Breast epithelium (tissue), 4 donors: Measurements from ENCODE around the gene ANKMY1. TPM values are rescaled to one million over a fixed set of nuclear protein-coding genes. Genes with fewer than 3 reads are reported as not detected.

Experiments used
- DNase-seq, 2 donors: peaks; one replicate each; pipeline ENCODE4 v3.0.0-alpha.2; 2019; ENCODE audit warnings: low spot score in 2 of 2
- H3K27ac ChIP-seq, 2 donors: fragments of 200-600 bp; sonication (generic) in 1 of 2; one replicate each; pipeline ENCODE4 v1.5.1; 2016 to 2019; ENCODE audit warnings: mild to moderate bottlenecking in 1 of 2
- H3K27me3 ChIP-seq, 2 donors: fragments of 200-600 bp; sonication (generic) in 1 of 2; one replicate each; pipeline versions ENCODE4 v1.5.1 to v1.6.0; 2017 to 2019; ENCODE audit warnings: control low read depth in 1 of 2, mild to moderate bottlenecking in 1 of 2
- H3K36me3 ChIP-seq: fragments of 200-600 bp; one replicate; pipeline ENCODE4 v1.5.1; 2019
- H3K4me1 ChIP-seq, 2 donors: fragments of 200-600 bp; sonication (generic); one replicate each; pipeline ENCODE4 v1.5.1; 2016 to 2019; ENCODE audit warnings: control low read depth in 1 of 2
- H3K4me3 ChIP-seq, 3 donors: fragments of 200-600 bp; sonication (generic); 1 replicate in 2 of 3; 2 replicates in 1 of 3; pipeline ENCODE4 v1.5.1; 2016 to 2019; ENCODE audit warnings: mild to moderate bottlenecking in 3 of 3, moderate library complexity in 2 of 3
- H3K9me3 ChIP-seq, 2 donors: fragments of 200-600 bp; sonication (generic) in 1 of 2; one replicate each; pipeline ENCODE4 v1.5.1; 2016 to 2019; ENCODE audit warnings: control low read depth in 1 of 2
- POLR2A ChIP-seq: fragments of 450-650 bp; IDR thresholded peaks from one replicate; pipeline ENCODE4 v1.6.1; 2016; ENCODE audit warnings: antibody characterized with exemption, mild to moderate bottlenecking, moderate library complexity
- POLR2AphosphoS5 ChIP-seq, 3 donors: sonication (generic); formaldehyde crosslinking; IDR thresholded peaks; one replicate each; pipeline ENCODE4 v1.6.1; 2017; ENCODE audit warnings: antibody characterized with exemption in 3 of 3
- intact Hi-C: fragments of 100-400 bp; cut with DNase I; formaldehyde crosslinking; loops from one replicate; pipeline ENCODE4 v1.15.1; 2023; ENCODE audit warnings: low total_unique reads
- total RNA-seq, 3 donors: library from RNA; depleted of rRNA; stranded (reverse); fragments of >200 nt; gene quantifications; one replicate each; pipeline ENCODE4 v1.1.0, GENCODE V29; 2016
- TF ChIP-seq, protein P1 (sequence below), 3 donors: fragments of 450-650 bp; IDR thresholded peaks; one replicate each; pipeline ENCODE4 v1.5.1; 2016 to 2017; ENCODE audit warnings: antibody characterized with exemption in 3 of 3, mild to moderate bottlenecking in 3 of 3, moderate library complexity in 3 of 3

Gene ANKMY1
- total RNA-seq, 3 donors from 2014 or later = 13.0 to 32.8 (median 19.0) TPM

DNA sequence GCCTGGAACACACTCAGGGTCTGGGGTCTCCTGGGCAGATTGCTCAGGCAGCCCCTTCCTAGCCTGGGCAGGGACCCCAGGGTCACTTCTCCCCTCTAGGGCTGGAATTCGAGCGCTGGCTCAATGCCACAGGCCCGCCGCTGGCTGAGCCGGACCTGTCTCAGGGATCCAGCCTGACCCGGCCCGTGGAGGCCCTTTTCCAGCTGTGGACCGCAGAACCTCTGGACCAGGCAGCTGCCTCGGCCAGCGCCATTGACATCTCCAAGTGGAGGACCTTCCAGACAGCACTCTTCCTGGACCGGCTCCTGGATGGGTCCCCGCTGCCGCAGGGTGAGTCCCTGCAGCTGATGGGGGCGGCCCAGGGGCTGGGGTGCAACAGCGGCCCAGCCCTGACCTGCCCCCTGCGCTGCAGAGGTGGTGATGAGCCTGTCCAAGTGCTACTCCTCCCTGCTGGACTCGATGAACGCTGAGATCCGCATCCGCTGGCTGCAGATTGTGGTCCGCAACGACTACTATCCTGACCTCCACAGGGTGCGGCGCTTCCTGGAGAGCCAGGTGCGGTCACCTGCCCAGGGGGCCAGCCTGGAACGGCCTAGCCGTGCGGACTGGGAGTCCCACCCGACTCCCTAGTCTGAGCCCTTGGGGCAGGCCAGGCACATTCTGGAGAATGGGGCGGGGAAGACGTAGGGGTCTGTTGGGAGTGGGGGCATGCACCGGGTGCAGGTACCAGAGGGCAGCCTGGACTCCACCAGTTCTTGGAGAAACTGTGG, 18.8 kb upstream of the ANKMY1 start:
- no peak for DNase-seq
- no peak overlapping the region for H3K27ac ChIP-seq
- no peaks in the 10 kb centered on the region for H3K9me3 ChIP-seq
- H3K27me3 ChIP-seq = no peaks in the 10 kb centered on the region
- TF ChIP-seq POLR2AphosphoS5 (IDR thresholded peaks at IDR 0.05) = no peak
- no peak for TF ChIP-seq POLR2A
- TF ChIP-seq, protein P1, sequence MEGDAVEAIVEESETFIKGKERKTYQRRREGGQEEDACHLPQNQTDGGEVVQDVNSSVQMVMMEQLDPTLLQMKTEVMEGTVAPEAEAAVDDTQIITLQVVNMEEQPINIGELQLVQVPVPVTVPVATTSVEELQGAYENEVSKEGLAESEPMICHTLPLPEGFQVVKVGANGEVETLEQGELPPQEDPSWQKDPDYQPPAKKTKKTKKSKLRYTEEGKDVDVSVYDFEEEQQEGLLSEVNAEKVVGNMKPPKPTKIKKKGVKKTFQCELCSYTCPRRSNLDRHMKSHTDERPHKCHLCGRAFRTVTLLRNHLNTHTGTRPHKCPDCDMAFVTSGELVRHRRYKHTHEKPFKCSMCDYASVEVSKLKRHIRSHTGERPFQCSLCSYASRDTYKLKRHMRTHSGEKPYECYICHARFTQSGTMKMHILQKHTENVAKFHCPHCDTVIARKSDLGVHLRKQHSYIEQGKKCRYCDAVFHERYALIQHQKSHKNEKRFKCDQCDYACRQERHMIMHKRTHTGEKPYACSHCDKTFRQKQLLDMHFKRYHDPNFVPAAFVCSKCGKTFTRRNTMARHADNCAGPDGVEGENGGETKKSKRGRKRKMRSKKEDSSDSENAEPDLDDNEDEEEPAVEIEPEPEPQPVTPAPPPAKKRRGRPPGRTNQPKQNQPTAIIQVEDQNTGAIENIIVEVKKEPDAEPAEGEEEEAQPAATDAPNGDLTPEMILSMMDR (IDR thresholded peaks at IDR 0.05) = no peak
- intact Hi-C loops = no loop called here
- no peaks in the 10 kb centered on the region for H3K36me3 ChIP-seq
- no peak overlapping the region for H3K4me3 ChIP-seq
- peaks cover 0 to 7% of the 10 kb centered on the region in 2 donors for H3K4me1 ChIP-seq

DNA sequence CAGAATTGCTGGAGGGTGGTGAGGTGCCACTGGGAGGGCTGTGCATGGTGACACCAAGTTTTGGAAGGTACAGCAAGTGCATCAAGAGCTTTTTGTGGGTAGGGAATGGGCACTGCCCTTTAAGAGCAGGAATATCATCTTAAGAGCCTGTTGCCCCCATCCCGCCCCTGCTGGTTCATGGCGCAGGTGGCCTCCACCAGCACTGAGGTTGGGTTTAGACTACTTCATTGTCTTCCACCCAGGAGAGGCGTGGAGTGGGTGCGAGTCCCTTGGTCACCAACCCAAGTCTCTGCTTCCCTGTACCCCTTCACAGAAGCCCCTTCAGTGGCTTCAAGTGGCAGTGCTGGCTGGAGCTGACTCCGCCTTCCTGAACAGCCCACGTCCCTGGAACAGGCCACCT, 18.2 kb upstream of the ANKMY1 start:
- intact Hi-C loops = no loop called here
- no peak for TF ChIP-seq POLR2AphosphoS5 (IDR thresholded peaks at IDR 0.05)
- TF ChIP-seq POLR2A = no peak
- TF ChIP-seq, protein P1 (IDR thresholded peaks at IDR 0.05) = no peak
- H3K4me1 ChIP-seq = peaks cover 0 to 7% of the 10 kb centered on the region in 2 donors
- H3K4me3 ChIP-seq = no peak overlapping the region
- no peaks in the 10 kb centered on the region for H3K27me3 ChIP-seq
- no peaks in the 10 kb centered on the region for H3K36me3 ChIP-seq
- H3K27ac ChIP-seq = no peak overlapping the region
- DNase-seq = no peak
- no peaks in the 10 kb centered on the region for H3K9me3 ChIP-seq

DNA sequence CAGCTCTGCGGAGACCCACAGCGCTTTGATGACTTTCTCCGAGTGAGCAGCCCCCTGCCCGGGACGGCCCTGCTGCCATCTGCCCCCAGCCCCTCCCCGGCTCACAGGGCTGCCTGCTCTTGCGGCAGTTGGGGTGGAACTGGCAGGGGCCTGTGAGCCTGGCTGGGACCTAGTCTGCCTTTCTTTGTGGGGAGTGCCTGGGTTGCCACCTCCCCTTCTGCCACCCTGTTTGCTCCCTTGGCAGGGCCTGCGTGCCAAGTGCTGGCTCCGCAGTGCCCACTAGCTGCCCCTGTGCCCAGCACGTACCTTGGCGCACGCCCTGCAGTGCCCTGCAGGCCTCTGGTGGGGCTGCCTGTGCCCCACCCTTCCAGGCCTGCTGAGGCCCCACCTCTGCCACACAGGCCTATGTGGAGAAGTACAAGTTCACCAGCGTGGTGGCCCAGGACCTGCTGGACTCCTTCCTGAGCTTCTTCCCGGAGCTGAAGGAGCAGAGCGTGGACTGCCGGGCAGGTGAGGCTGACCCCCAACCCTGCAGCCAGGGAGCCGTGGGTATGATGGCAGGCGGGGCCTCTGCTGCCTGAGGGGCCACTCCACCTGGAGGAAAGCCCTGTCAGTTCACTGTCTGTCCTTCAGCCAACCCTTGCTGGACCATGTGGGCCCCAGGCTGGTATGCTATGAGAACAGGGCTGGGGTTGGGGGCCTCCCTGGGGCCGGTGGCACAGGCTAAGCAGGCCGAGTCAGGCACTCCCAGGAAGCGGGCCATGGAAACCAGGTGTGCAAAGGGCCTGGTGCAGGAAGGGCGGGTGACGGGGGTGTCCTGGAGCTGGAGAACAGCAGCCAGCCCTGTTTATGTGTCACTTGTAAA, 17.5 kb upstream of the ANKMY1 start:
- H3K4me3 ChIP-seq = no peak overlapping the region
- no peaks in the 10 kb centered on the region for H3K36me3 ChIP-seq
- no peak for DNase-seq

DNA sequence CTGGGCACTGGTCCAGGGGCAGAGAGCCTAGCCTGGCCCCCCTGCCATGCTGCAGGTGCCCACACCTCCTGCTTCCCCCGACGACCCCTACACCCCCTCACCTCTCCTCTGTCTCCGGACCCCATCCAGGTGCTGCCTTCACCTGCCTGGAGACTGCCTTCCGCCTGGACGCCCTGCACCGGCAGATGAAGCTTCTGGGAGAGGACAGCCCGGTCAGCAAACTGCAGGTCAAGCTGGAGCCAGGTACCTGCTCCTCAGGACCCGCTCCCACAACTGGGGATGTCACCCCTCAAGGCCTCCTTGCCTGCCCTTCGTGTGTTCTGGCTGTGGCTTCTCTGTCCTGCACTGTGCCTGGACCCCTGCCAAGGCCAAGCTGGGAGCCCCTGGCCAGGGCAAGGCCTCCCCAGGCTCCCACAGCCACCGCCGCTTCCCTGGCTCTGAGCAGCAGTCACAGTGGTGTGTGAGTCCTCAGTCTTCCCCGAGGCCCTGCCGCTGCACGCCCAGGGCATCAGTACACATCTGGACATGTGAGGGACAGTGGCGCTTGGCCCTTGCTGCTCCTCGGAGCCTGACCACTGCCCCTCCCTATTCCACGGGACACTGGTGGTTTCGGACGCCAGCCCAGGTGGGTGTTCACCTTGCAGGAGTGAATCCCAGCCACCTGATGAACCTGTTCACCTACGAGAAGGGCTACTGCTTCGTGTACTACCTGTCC, 16.8 kb upstream of the ANKMY1 start:
- Histone ChIP-seq H3K27me3 (no peaks in the 10 kb centered on the region), H3K9me3 (no peaks in the 10 kb centered on the region), H3K4me1 (peaks cover 2 to 10% of the 10 kb centered on the region in 2 donors), H3K4me3 (no peak overlapping the region), H3K36me3 (no peaks in the 10 kb centered on the region), H3K27ac (no peak overlapping the region)
- TF ChIP-seq, protein P1 (IDR thresholded peaks at IDR 0.05) = no peak
- TF ChIP-seq POLR2AphosphoS5 (IDR thresholded peaks at IDR 0.05) (no peak), POLR2A (no peak)
- intact Hi-C loops = loop anchor here (5.0 kb wide), 1 partner anchor 1977 kb away; no protein-coding TSS in a partner anchor
- DNase-seq = no peak

More for the DNA sequence above, 17.5 kb upstream of the ANKMY1 start:
- TF ChIP-seq POLR2A (no peak), POLR2AphosphoS5 (IDR thresholded peaks at IDR 0.05) (no peak)
- TF ChIP-seq, protein P1 (IDR thresholded peaks at IDR 0.05) = no peak
- H3K27me3 ChIP-seq = no peaks in the 10 kb centered on the region
- no peaks in the 10 kb centered on the region for H3K9me3 ChIP-seq
- peak overlapping the region in 1 of 2 donors; percentile 3 for H3K27ac ChIP-seq
- intact Hi-C loops = no loop called here
- H3K4me1 ChIP-seq = peaks cover 2 to 7% of the 10 kb centered on the region in 2 donors
